Erythroblast (primary cell): ENCODE results near the gene TEAD2.
A peak's percentile ranks its signal among the peaks of the same experiment; 100 is the strongest.

Source experiments
- DNase-seq, 2 experiments: peaks; one replicate each; lab custom pipeline; 2025; lab: John Stamatoyannopoulos, UW
- GATA1 ChIP-seq: IDR thresholded peaks from 2 replicates; pipeline ENCODE4 v1.6.1; 2011; ENCODE audit warnings: low read depth, mild to moderate bottlenecking, control low read depth, low read length, moderate library complexity
- POLR2A ChIP-seq: IDR thresholded peaks from 2 replicates; pipeline ENCODE4 v1.6.1; 2011; ENCODE audit warnings: mild to moderate bottlenecking, low read length

The TEAD2 gene

GRCh38 chr19:49347835-49348234, 14.4 kb downstream of the TEAD2 start:
- TF ChIP-seq POLR2A (no peak), GATA1 (no peak)

DNA sequence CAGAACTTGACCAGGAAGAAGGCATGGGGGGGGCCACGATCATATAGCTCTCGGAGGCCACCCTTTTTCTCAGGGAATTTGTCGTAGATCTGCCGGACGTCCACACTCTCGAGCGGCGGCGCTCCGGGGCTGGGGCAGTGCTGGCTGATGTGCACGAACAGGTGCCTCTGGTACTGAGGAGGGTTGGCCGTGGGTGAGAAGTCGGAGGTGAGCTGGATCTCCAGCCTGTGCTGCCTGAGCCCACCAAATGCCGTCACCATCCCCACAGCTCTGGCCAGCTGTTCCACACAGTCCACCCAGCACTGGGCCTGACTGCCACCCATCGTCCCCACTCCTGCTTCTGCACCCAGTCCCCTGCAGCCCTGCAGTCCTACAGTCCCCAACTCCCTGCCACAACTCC, 15.0 kb downstream of the TEAD2 start:
- no peak for DNase-seq
- TF ChIP-seq GATA1 (no peak), POLR2A (no peak)

More at GRCh38 chr19:49347835-49348234, 14.4 kb downstream of the TEAD2 start:
- DNase-seq = peak in 1 of 2 experiments; percentile 22

GRCh38 chr19:49344505-49345423, 17.5 kb downstream of the TEAD2 start:
- TF ChIP-seq GATA1 = no peak
- TF ChIP-seq POLR2A = no peak
- DNase-seq = no peak

DNA sequence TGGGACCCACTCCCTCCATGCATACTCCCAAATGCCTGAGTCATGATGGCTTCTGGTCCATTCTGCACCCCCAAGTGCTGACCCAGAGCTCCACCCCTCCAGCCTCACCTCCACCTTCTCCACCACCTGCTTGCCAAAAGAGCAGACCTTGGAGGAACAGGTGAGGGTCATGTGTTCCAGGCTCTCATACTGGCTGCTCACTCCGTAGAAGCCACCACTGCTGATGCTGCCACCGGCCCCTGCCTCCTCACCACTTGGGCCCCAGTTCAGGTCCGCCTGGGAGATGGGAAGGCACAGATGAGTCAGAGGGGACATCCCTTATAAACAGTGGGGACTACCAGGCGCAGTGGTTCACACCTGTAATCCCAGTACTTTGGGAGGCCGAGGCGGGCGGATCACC, 19.1 kb downstream of the TEAD2 start:
- TF ChIP-seq POLR2A = no peak
- no peak for TF ChIP-seq GATA1
- no peak for DNase-seq

GRCh38 chr19:49342291-49342721, 19.9 kb downstream of the TEAD2 start:
- no peak for DNase-seq
- TF ChIP-seq GATA1 (no peak), POLR2A (no peak)

GRCh38 chr19:49340865-49341718, 21.1 kb downstream of the TEAD2 start:
- no peak for DNase-seq
- TF ChIP-seq POLR2A = no peak
- no peak for TF ChIP-seq GATA1

- DNase-seq = no peak
Observed at GRCh38 chr19:49340069-49340864, 21.9 kb downstream of the TEAD2 start.

DNA sequence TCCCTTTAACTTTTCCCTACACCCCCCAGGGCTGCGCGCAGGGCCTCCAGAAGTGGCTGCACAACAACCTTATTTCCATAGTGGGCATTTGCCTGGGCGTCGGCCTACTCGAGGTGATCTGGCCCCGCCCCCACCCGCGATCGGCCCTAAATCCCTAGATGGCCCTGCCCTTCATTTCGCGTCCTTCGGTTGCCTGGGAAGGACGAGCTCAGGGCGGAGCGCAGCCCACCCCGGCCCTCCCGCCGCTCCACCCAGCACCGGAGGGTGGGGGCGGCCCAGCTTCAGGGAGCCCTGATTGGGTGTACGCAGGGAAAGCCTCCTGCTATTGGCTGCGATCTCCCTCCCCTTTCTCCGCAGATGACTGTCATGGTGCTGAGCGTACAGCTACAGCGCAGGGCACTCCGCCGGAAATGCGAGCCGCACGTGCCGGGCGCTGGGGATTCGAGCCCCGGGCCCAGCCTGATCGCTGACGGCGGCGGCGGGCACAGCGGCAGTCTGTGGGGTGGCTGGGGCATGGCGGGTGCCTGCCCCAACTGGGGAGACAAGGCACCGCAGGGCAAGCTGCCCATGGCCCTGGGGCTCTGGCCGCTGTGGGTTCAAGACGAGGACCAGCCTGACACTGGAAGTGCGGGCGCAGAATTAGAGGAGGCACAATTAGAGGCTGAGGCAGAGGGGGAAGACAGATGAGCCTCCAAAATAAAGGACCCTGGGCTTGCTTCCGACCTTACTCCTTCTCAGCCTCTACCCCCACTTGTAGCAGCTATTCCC, 22.7 kb downstream of the TEAD2 start:
- no peak for TF ChIP-seq POLR2A
- no peak for TF ChIP-seq GATA1
- no peak for DNase-seq

More at GRCh38 chr19:49340069-49340864, 21.9 kb downstream of the TEAD2 start:
- TF ChIP-seq GATA1 (no peak), POLR2A (no peak)

GRCh38 chr19:49338691-49339300, 23.4 kb downstream of the TEAD2 start:
- TF ChIP-seq GATA1 (no peak), POLR2A (no peak)
- no peak for DNase-seq

DNA sequence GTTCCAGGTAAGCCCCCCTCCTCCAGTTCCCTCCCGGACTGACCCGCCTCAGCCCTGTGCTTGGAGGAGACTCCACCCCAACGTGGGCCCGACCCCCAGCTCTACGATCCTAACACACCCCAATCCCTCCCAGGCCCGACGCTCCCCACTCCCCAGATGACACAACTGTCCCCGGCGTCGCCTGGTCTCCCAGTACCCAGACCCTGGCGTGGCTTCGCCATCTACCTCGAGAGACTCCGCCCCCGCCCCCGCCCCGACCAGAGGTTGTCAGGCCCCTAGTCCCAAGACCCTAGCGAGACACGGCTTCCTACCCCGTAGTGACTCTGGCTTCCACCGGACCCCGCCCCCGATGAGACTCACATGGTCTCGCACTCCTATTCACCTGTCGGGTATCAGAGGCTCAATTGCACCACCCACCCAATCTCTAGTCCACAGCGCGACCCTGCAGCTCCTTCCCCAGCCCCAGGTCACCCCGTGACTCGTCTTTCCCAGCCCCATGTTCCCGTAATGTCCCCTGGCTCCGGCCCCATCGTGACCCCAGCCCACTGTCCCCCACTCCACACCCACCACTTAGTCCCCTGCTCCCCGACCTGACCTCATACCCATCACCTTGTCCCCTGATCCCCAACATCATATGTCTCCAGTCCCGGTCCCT, 24.1 kb downstream of the TEAD2 start:
- DNase-seq = no peak
- TF ChIP-seq POLR2A (no peak), GATA1 (no peak)

DNA sequence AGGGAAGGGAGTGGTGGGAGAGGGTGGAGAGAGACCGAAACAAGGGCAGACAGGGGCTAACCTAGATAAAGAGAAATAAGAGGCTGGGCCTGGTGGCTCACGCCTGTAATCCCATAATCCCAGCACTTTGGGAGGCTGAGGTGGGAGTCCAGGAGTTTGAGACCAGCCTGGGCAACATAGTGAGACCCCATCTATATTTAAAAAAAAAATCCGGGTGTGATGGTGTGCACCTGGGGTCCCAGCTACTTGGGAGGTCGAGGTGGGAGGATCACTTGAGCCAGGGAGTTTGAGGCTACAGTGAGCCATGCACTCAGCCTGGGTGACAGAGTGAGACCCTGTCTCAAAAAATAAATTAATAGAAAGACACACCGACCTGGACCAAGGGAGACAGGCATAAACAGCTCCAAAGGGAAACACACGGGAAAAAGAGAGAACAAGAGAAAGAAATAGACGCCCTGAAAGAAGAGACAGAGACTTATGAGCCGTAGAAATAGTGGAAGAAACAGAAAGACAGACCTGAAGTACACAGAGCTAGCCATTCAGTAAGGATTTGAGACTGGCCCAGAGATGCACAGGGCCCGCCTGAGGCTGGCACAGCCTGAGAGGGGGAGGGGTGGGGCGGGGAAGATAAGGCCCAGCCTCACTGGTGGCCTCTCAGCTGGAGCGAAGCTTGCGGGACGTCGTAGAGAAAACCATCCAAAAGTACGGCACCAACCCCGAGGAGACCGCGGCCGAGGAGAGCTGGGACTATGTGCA, 24.8 kb downstream of the TEAD2 start:
- no peak for TF ChIP-seq POLR2A

More for the DNA sequence above, 24.8 kb downstream of the TEAD2 start:
- no peak for DNase-seq
